ENCODE data around the gene KMT2E. TPM values are rescaled to one million over a fixed set of nuclear protein-coding genes. Genes with fewer than 3 reads are reported as not detected.
A peak's percentile ranks its signal among the peaks of the same experiment; 100 is the strongest.

The KMT2E gene
- total RNA-seq, 1 experiment from 2014 or later = 63.9 TPM

- H3K27ac ChIP-seq (ENCODE audit: low read depth, low read length, poor library complexity, severe bottlenecking) = no peak overlapping the region
- no peak for DNase-seq (ENCODE audit: low spot score)
- no peaks in the 10 kb centered on the region for H3K9me3 ChIP-seq (ENCODE audit: low read depth, low read length, poor library complexity, severe bottlenecking)
- H3K4me3 ChIP-seq (ENCODE audit: low read depth, low read length, poor library complexity, severe bottlenecking) = no peak overlapping the region
- no TSS peak for BruUV-seq (replicated peaks)
- intact Hi-C loops (cut with micrococcal nuclease; ENCODE audit: unreplicated experiment) = no loop called here
- peaks cover 14% of the 10 kb centered on the region for H3K36me3 ChIP-seq (ENCODE audit: insufficient read depth, low read length, poor library complexity, severe bottlenecking)
- ChIA-PET CTCF (no interaction called here), POLR2A (ENCODE audit: low non-redundant PET) (no interaction called here)
- TF ChIP-seq, protein P1, sequence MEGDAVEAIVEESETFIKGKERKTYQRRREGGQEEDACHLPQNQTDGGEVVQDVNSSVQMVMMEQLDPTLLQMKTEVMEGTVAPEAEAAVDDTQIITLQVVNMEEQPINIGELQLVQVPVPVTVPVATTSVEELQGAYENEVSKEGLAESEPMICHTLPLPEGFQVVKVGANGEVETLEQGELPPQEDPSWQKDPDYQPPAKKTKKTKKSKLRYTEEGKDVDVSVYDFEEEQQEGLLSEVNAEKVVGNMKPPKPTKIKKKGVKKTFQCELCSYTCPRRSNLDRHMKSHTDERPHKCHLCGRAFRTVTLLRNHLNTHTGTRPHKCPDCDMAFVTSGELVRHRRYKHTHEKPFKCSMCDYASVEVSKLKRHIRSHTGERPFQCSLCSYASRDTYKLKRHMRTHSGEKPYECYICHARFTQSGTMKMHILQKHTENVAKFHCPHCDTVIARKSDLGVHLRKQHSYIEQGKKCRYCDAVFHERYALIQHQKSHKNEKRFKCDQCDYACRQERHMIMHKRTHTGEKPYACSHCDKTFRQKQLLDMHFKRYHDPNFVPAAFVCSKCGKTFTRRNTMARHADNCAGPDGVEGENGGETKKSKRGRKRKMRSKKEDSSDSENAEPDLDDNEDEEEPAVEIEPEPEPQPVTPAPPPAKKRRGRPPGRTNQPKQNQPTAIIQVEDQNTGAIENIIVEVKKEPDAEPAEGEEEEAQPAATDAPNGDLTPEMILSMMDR (conservative IDR thresholded peaks at IDR 0.05; ENCODE audit: low read depth, low read length) = no peak
- TF ChIP-seq EZH2 (IDR thresholded peaks at IDR 0.05; ENCODE audit: borderline replicate concordance, low read depth, low read length, poor library complexity, severe bottlenecking) = no peak
- peaks cover 32% of the 10 kb centered on the region for H3K4me1 ChIP-seq (ENCODE audit: insufficient read depth, low read length, poor library complexity, severe bottlenecking)
- no peaks in the 10 kb centered on the region for H3K27me3 ChIP-seq (replicated peaks; ENCODE audit: insufficient read depth, low read depth, low read length, poor library complexity)
Measured at GRCh38 chr7:105000200-105000599, 13.8 kb upstream of the KMT2E start.

DNA sequence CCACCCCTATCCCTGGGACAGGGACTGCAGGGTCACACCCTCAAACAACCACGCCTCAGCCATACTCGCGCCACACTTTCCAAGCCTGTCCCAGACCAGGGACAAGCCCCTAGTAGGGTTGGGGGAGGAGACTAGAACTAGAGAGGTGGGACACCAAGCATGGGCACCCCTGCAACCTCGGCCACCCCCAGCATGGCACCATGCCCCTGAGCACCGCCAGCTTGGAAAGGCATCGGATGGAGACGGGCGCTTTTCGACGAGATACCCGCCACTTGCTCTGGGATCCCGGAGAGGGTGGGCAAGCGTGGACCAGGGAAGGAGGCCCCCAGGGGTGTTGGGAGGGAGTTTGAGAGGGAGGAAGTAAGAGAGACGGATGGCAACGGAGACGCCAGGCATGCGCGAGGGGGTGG, 13.1 kb upstream of the KMT2E start:
- intact Hi-C loops (cut with micrococcal nuclease; ENCODE audit: unreplicated experiment) = no loop called here
- Histone ChIP-seq H3K27ac (ENCODE audit: low read depth, low read length, poor library complexity, severe bottlenecking) (no peak overlapping the region), H3K27me3 (replicated peaks; ENCODE audit: insufficient read depth, low read depth, low read length, poor library complexity) (no peaks in the 10 kb centered on the region), H3K36me3 (ENCODE audit: insufficient read depth, low read length, poor library complexity, severe bottlenecking) (peaks cover 12% of the 10 kb centered on the region), H3K4me3 (ENCODE audit: low read depth, low read length, poor library complexity, severe bottlenecking) (no peak overlapping the region), H3K4me1 (ENCODE audit: insufficient read depth, low read length, poor library complexity, severe bottlenecking) (peaks cover 30% of the 10 kb centered on the region), H3K9me3 (ENCODE audit: low read depth, low read length, poor library complexity, severe bottlenecking) (no peaks in the 10 kb centered on the region)
- CTCF ChIA-PET = no interaction called here
- TF ChIP-seq EZH2 (IDR thresholded peaks at IDR 0.05; ENCODE audit: borderline replicate concordance, low read depth, low read length, poor library complexity, severe bottlenecking) = no peak
- TF ChIP-seq, protein P1 (conservative IDR thresholded peaks at IDR 0.05; ENCODE audit: low read depth, low read length) = no peak
- DNase-seq (ENCODE audit: low spot score) = no peak
- BruUV-seq (replicated peaks) = no TSS peak
- POLR2A ChIA-PET (ENCODE audit: low non-redundant PET) = no interaction called here

GRCh38 chr7:105001652-105002184, 12.3 kb upstream of the KMT2E start:
- POLR2A ChIA-PET (ENCODE audit: low non-redundant PET) = no interaction called here
- BruUV-seq (replicated peaks) = no TSS peak

More at GRCh38 chr7:105001652-105002184, 12.3 kb upstream of the KMT2E start:
- Histone ChIP-seq H3K4me1 (ENCODE audit: insufficient read depth, low read length, poor library complexity, severe bottlenecking) (peaks cover 24% of the 10 kb centered on the region), H3K36me3 (ENCODE audit: insufficient read depth, low read length, poor library complexity, severe bottlenecking) (peaks cover 19% of the 10 kb centered on the region), H3K9me3 (ENCODE audit: low read depth, low read length, poor library complexity, severe bottlenecking) (no peaks in the 10 kb centered on the region), H3K27ac (ENCODE audit: low read depth, low read length, poor library complexity, severe bottlenecking) (peak overlapping the region; percentile 11), H3K4me3 (ENCODE audit: low read depth, low read length, poor library complexity, severe bottlenecking) (no peak overlapping the region), H3K27me3 (replicated peaks; ENCODE audit: insufficient read depth, low read depth, low read length, poor library complexity) (no peaks in the 10 kb centered on the region)
- TF ChIP-seq EZH2 (IDR thresholded peaks at IDR 0.05; ENCODE audit: borderline replicate concordance, low read depth, low read length, poor library complexity, severe bottlenecking) = no peak
- TF ChIP-seq, protein P1 (conservative IDR thresholded peaks at IDR 0.05; ENCODE audit: low read depth, low read length) = no peak
- intact Hi-C loops (cut with micrococcal nuclease; ENCODE audit: unreplicated experiment) = no loop called here
- DNase-seq (ENCODE audit: low spot score) = no peak
- CTCF ChIA-PET = no interaction called here
